ENCODE data around the gene MRPL9.

GRCh38 chr1:151714820-151715725 is 48.2 kb downstream of the MRPL9 start:
- TF ChIP-seq CTCF (conservative IDR thresholded peaks at IDR 0.05): no peak
- TF ChIP-seq ZFX (IDR thresholded peaks at IDR 0.05): no peak
